Brain pericyte (primary cell): ENCODE data around the gene CLCN7.

Experiments used
- DNase-seq: peaks from one replicate; pipeline ENCODE4 v3.0.0-alpha.2; 2012; ENCODE audit warnings: low read depth, low spot score

CLCN7 gene

DNA sequence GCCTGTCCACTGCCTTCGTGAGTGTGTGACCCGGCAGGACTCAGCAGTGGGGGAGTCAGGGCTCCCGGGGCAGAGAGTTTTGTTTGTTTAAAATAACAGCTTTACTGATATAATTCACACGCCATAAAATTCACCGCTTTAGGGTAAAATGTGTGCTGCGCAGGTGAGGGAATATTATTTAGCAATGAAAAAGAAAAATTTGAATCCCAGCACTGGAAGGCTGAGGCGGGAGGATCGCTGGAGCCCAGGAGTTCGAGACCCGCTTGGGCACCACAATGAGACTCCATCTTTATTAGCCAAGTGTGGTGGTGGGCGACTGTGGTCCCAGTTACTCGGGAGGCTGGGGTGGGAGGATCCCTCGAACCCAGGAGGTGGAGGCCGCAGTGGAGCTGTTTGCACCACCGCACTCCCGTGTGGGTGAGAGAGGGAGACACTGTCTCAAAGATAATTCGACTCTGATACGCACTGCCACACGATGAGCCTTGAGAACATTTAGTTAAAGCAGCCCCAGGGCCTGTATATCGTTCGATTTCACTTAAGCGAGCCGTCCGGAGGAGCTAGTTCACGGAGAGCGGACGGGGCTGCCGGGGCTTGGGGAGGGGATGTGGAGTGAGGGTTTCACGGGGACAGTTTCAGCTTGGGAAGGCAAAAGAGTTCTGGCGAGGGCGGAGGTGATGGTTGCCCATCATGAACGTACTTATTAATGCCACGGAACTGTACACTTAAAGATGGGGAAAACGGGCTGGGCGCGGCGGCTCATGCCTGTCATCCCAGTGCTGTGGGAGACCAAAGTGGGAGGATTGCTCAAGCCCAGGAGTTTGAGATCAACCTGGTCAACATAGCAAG is 28.5 kb upstream of the CLCN7 start:
- no peak for DNase-seq

DNA sequence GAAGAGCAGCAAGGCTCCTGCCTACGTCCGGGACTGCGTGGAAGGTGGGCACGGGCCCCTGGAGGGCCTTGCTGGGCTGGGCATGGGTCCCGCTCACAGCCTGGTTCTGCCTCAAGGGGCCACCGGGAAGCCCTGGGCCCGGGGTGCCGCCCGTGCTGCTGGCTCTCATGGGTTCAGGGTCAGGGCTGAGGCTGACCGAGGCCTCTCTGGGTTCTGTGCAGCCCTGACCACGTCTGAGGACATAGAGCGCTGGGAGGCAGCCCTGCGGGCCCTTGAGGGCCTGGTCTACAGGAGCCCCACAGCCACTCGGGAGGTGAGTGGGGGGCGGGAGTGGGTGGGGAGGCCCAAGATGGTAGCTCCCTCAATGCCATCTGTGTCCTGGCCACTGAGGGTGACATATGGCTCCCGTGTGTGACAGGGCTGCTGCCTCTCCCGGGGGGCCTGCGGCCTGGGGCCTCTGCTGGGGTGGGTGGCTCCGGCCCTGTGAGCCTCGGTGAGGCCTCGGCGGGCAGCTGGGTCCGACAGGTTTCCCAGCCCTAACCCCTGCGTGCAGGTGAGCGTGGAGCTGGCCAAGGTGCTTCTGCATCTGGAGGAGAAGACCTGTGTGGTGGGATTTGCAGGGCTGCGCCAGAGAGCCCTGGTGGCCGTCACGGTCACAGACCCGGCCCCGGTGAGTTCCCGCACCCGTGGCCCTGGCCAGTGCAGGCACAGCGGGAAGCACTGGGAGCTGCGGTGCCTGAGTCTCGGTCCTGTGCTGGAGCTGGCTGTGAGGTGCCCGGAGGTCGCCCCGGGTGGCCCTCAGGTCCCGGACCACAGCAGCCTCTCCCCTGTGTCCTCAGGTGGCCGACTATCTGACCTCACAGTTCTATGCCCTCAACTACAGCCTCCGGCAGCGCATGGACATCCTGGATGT is 27.5 kb upstream of the CLCN7 start:
- no peak for DNase-seq

DNA sequence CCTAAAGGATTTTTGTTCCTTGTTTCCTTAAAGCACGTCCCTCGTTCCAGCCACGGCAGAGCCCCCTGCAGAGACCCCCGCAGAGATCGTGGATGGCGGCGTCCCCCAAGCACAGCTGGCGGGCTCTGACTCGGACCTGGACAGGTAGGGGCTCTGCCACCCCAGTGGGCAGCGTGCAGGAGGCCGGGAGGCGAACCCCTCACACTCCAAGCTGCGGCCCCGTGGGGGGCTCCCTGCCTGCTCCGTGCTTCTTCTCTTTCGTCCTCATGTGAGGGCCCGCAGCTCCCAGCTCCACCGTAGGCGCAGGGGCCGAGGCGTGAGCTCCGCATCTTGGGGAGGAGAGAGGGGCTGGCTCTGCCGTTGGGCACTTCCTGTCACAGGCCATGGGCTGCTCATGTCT is 26.8 kb upstream of the CLCN7 start:
- DNase-seq: no peak

DNA sequence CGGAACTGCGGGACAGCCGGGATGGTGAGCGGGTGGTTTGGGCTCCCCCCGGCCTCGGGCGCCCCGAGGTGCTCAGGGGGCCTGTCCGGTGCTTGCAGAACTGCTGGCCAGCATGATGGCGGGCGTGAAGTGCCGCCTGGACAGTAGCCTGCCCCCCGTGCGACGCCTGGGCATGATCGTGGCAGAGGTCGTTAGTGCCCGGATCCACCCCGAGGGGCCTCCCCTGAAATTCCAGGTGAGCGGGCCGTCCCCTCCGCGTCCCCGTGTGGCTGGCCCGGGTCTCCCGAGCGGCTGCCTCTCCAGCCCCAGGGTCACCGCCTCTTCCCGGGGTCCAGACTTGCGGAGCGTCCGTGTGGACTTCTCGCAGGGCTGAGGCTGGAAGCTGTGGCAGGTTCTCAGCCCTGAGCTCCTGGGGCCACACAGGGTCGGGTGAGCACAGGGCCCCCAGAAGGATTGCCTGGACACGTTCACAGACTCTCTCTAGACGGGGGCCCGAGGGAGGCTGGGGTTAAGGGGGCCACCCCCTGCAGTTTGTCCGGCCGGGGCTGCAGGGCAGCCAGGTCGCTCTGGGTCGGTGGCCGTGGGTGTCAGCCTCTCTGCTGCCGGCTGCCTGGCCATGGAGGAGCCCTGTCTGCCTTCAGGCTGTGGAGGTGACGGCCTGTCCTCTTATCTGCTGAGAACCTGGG is 25.8 kb upstream of the CLCN7 start:
- DNase-seq: no peak

DNA sequence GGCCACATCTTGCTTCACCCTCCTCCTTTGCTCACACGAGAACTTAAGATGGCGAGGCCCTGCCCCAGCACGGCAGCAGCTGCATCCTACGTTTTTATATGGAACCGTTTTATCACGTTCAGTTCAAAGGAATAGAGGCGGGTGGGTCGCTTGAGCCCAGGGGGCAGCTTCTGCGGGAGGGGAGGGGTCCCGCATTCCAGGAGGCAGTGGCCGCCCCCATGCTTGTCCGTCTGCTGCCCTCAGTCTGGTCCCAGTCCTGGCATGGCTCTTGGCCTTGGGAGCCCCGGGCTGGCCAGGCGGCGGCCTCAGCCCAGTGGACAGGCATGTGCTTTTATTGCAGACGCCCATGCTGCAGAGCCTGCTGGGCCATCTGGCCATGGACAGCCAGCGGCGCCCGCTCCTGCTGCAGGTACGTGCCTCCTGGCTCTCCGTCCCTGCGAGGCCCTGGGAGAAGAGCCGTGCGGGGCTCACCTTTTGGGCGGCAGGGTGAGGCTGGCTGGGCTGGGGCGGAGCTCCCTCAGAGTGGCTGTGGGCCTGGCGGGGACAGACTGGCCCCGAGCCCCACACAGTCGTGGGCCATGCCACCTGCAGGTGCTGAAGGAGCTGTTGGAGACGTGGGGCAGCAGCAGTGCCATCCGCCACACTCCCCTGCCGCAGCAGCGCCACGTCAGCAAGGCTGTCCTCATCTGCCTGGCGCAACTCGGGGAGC is 25.1 kb upstream of the CLCN7 start:
- DNase-seq: no peak

DNA sequence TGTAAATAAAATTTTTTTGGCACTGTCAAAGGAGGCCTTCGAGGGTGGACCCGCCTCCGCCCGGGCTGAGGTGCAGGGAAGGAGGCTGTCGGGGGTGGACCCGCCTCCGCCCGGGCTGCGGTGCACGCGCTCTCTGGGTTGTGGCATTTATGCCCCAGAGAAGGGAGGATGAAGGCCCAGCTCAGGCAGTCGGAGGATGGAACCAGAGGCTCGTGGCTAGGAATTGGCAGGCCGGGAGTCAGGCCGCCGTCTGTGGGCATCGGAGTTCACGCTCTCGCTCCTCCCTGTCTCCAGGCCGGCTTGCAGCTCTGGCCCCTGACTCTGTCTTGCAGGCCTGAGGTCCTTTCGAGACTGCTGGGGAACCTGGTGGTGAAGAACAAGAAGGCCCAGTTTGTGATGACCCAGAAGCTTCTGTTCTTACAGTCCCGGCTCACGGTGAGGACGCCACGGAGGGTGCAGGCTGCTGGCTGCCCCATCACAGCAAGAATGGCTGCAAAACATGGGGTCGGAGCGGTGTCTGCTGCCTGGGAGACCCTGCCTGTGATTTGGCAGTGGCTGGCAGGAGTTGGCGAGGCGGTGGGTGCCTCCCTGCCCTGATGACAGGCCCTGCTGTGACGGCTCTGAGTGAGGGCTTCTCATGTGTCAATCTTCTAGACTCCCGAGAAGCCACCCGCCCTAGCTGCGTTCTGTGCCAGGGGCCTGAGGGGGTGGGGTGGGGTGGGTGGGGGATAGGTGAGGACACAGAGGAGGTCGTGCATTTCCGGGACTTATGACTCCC is 24.3 kb upstream of the CLCN7 start:
- no peak for DNase-seq

DNA sequence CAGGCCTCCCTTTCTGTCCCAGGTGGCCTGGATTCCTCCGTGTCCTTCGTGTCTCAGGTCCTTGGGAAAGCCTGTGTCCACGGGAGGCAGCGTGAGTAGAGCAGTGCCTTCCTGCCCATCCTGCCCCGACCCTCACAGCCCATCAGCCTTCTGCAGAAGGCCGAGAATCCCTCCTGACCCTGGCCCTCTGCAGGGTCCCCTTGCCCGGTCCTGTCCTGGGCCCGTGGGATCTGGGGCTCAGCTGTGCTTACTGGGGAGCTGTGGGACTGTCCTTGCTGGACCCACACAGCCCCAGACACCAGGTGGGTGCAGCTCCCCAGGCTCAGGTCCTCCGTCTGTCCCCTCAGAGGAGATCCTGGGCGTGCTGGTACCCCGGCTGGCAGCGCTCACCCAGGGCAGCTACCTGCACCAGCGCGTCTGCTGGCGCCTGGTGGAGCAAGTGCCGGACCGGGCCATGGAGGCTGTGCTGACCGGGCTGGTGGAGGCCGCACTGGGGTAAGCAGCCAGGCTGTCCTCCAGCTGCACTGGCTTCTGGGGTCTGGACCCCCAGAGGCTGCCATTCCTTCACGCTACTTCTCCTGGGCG is 22.3 kb upstream of the CLCN7 start:
- no peak for DNase-seq

DNA sequence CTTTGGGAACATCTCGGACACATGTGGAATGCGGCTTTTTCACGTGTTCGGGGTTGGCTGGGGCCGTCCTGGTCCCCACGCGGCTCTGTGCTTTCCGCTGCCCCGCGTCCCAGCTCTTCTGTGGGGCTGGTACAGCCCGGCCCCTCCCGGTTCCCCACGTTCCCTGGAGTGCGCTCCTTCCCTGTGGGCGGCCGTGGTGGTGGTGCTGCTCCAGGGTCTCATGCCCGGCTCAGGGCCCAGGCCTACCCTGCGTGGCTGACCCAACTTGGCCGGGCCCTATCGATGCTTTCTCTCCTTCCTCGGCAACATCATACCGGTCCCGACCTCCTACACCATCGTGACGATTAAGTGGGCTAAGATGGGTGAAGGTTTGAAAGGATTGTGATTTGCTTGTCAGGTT is 21.6 kb upstream of the CLCN7 start:
- DNase-seq: no peak

DNA sequence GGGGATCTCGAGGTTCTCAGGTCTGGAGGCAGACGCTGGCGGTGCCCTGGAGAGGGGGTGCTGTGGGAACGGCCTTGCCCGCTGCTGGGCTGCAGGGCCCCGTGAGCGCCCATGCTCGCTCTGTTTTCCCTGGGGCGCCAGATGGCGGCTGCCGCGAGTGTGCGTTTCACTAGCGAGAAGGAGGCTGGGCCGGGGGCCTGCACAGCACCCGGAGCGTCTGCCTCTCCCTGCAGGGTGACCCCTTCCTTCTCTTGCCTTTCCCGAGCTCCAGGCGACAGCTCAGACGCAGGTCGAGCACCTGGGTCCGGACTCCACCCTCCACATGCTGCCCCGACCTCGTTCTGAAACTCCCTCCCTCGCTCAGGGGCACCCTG is 21.0 kb upstream of the CLCN7 start:
- no peak for DNase-seq

DNA sequence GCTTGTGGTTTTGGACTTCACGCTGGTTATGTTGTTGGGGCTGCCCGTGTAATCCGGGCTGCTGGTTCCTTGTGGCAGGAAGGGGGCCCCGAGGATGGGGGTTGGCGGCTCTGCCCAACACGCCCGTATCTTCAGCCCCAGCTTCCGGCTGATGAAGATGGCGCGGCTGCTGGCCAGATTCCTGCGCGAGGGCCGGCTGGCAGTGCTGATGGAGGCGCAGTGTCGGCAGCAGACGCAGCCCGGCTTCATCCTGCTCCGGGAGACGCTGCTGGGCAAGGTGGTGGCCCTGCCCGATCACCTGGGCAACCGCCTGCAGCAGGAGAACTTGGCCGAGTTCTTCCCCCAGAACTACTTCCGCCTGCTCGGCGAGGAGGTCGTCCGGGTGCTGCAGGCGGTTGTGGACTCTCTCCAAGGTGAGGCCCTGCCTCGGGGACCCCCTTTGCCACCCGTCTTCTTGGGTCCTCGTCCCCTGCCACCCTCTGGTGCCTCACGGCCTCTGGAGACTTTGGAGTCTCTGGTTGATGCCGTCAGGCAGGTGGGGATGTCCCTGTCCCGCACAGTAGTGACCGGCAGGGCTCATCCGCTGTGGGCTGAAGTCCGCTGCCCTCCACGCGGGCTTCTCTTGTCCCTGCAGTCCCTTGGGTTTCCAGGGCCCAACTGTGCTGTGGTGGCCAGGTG is 20.5 kb upstream of the CLCN7 start:
- DNase-seq: no peak

DNA sequence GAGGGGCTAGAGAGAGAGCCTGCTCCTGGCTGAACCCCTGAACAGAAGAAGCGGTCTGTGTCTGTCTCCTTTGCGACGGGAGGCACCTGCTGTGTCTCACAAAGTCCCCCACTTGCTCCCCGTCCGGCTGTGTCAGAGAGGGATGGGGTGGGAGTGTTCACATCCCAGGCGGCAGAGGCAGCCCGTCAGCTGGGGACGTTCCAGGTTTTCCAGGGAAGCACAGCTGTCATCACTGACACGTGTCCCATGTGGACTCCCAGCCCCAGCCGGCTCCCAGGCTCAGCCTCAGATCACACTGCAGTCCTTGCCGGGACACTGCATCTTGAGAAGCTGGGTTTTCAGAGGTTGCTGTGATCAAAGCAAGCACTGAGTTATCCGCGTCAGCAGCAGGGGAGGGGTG is 19.9 kb upstream of the CLCN7 start:
- DNase-seq: no peak

DNA sequence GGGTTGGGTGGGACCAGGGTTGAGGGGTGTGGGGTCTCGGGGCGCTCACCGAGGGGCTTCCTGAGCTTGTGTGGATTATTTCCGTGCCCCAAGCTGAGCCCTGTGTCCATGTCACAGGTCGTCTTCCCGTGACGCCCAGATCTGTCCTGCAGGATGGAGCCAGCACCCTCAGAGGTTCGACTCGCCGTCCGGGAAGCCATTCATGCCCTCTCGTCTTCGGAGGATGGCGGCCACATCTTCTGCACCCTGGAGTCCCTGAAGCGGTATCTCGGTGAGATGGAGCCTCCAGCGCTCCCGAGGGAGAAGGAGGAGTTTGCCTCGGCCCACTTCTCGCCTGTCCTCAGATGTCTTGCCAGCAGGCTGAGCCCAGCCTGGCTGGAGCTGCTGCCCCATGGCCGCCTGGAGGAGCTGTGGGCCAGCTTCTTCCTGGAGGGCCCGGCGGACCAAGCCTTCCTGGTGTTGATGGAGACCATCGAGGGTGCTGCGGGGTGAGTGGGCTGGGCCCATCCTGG is 19.4 kb upstream of the CLCN7 start:
- peak; percentile 44 for DNase-seq

DNA sequence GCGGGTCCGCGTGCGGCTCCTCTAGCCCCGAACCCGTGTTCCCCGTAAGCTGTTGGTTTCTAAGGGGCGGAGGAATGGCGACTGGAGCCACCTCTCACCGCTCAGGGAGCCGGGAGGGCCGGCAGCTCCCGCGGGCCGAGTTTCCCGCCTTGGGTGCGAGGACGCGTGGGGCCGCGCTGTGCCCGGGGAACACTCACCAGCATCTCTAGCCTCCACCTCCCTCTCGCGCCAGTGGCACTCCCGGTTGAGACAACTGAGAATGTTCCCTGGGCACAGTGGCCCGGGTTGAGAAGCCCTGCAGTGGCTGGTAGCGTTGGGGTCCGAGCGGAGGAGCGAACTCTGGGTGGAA is 18.9 kb upstream of the CLCN7 start:
- no peak for DNase-seq

DNA sequence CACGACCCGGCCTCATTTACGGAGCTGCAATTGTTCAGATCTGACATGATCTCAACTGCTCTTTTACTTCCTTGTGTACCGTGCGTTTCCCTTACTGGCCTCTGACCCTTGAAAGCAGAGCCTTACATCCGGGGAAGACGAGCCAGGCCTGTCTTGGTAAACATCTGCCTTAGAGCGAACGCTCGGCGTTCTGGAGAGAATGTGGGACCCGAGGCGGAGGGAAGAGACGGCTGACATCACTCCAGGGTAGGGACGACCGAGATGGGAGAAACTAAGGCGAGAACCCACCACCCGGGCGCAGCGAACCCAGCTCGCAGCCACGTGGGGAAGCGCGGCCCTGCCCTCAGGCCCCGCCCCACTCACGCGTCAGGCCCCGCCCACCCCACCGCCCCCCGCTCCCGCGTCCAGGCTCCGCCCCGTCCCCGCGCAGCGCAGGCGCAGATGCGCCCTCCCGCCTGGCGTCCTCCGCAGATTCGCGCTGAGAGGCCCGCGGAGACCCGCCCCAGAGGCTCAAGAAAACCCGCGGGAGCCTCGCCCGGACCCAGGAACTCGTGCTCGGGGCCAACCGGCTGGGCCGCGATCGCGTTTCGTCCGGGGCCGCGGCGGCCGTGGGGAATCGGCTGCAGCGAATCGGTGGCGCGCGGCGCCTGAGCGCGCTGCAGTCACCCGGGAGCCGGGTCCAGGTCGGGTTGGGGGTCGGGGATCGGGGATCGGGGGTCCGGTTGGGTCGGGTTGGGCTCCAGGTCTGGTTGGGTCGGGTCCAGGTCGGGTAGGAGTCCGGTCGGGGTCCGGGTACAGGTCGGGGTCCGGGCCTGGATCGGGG is 18.3 kb upstream of the CLCN7 start, which contains the start of gene TELO2:
TELO2 (plus strand) TSS at position 438 of the 823 bp plus-strand sequence. CDS start 922 bp downstream, outside the sequence.
- DNase-seq: peak; percentile 40

DNA sequence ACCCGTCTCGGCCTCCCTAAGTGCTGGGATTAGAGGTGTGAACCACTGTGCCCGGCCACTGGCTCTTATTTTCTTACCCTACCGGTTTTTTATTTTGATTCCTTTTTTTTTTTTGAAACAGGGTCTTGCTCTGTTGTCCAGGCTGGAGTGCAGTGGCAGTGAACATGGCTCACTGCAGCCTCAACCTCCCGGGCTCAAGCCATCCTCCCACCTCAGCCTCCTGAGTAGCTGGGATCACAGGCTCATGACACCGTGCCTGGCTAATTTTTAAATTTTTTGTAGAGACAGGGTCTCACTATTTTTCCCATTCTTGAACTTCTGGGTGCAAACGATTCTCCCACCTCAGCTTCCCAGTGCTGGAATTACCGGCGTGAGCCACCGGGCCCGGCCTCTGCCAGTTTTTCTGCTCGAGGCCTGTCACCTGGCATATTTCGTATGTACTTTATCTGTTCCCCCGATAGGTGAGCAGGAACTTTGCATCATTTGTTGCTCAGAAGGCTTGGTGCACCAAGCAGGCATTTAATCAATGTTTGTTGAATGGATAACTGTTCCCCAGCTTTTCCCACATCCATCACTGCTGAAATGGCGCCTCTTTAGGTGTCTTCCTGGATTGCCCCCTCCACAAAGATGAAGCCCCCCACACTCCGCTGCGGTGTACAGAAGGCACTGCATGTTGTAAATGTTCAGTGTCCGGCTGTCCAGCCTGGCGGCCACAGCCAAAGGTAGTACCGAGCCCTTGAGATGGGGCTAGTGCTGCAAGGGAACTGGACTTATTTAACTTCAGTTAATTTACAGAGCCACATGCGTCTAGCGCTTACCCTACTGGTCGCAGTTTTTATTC is 17.5 kb upstream of the CLCN7 start:
- no peak for DNase-seq

DNA sequence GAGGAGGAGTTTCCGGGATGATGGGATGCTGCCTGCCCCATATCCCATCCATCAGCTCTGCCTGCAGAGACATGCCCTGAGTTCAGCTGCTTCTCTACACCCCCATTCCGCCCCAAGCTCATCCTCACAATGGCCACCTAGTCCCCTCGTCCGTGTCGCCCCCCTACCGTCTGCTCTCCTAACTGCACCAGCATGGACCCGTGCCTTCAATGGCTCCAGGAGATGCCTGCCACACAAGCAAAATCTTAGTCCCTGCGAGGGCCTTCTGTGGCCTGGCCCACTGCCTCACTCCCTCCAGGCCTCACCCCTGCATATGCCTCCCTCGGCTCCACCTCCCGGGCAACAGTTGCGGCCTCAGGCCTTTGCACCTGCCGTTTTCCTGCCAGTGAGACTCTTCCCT is 16.5 kb upstream of the CLCN7 start:
- no peak for DNase-seq

DNA sequence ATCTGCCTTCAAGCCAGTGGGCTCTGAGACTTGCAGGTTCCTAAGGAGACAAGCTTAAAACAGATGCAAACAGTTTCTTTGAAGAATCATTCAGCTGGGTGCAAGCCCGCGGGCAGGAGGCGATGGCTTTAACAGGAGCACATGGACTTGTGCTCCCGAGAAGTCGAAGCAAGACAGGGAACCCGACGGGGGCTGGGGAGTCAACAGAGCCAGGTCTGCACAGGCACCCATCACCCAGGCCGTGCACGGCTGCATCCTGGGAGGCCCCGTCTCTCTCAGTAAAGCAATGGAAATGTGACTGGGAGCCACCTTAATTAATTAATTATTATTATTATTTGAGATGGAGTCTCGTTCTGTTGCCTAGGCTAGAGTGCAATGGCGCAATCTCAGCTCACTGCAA is 14.2 kb upstream of the CLCN7 start:
- no peak for DNase-seq

DNA sequence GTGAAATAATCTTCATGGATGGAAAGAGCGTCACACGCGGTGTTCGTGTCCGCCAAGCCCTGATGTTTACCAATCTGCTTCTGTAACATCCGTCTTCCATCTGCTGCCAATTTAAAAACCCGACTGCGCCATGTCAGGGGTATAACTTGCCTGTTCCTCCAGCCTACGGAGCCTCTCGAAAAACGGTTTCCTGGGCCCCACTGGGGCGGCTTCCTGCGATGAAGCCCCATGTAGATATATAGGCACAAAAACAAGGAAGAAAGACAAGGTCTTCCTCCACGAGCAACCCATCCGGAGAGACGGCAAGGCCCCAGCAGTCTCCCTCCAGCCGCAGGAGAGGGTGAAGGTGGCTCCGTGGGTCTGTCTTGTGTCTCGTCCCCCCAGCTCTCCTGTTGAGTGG is 13.8 kb upstream of the CLCN7 start, which contains the start of gene PTX4:
PTX4 (minus strand) TSS at position 326 of the 400 bp plus-strand sequence; CDS start at position 291, 35 bp downstream.
- DNase-seq: no peak
